ENCODE results near the gene GLRX5. TPM values are rescaled to one million over a fixed set of nuclear protein-coding genes. Genes with fewer than 3 reads are reported as not detected.

GLRX5 gene
- total RNA-seq, 1 experiment from 2014 or later, result 67.8 TPM

- Histone ChIP-seq H3K4me1 (no peaks in the 10 kb centered on the region; the same call in 1 of the 2 replicates), H3K4me3 (ENCODE audit: low read depth, low read length) (no peak overlapping the region), H3K9me3 (no peaks in the 10 kb centered on the region), H3K27me3 (replicated peaks; ENCODE audit: control insufficient read depth, insufficient read depth, low read length) (no peaks in the 10 kb centered on the region), H3K36me3 (ENCODE audit: control insufficient read depth, insufficient read depth, low read length) (no peaks in the 10 kb centered on the region; the same call in 1 of the 2 replicates)
- no TSS peak for BruUV-seq (replicated peaks)
- DNase-seq, result no peak
- no peak for TF ChIP-seq CTCF (IDR thresholded peaks at IDR 0.05; ENCODE audit: insufficient read depth in 1 of 2, low read depth in 1 of 2, low read length in 1 of 2, severe bottlenecking in 1 of 2, unreplicated experiment in 1 of 2)
- Mint-ChIP-seq H3K4me1 (ENCODE audit: low read depth, unreplicated experiment) (peaks cover 9% of the 10 kb centered on the region), H3K9me3 (ENCODE audit: unreplicated experiment) (peaks cover 13% of the 10 kb centered on the region), H3K27me3 (ENCODE audit: insufficient read depth, unreplicated experiment) (no peaks in the 10 kb centered on the region), H3K27ac (ENCODE audit: unreplicated experiment) (peak overlapping the region; percentile 42), H3K36me3 (ENCODE audit: insufficient read depth, unreplicated experiment) (no peaks in the 10 kb centered on the region), H3K4me3 (ENCODE audit: unreplicated experiment) (no peak overlapping the region)
- intact Hi-C loops (cut with micrococcal nuclease; ENCODE audit: unreplicated experiment), result no loop called here
- POLR2A ChIA-PET, result no interaction called here
- CTCF ChIA-PET, result interaction anchor here (1.0 kb wide), 1 partner anchor 105 kb away, joined by 3 read pairs; no protein-coding TSS in a partner anchor
Observed at GRCh38 chr14:95547272-95547625, 12.4 kb downstream of the GLRX5 start.

- peak overlapping the region; percentile 42 for H3K27ac Mint-ChIP-seq (ENCODE audit: unreplicated experiment)
- H3K27me3 Mint-ChIP-seq (ENCODE audit: insufficient read depth, unreplicated experiment), result no peaks in the 10 kb centered on the region
- BruUV-seq (replicated peaks), result no TSS peak
- DNase-seq, result no peak
- POLR2A ChIA-PET, result no interaction called here
- intact Hi-C loops (cut with micrococcal nuclease; ENCODE audit: unreplicated experiment), result no loop called here
- Histone ChIP-seq H3K4me1 (no peaks in the 10 kb centered on the region; the same call in 1 of the 2 replicates), H3K27me3 (replicated peaks; ENCODE audit: control insufficient read depth, insufficient read depth, low read length) (no peaks in the 10 kb centered on the region), H3K4me3 (ENCODE audit: low read depth, low read length) (no peak overlapping the region), H3K9me3 (no peaks in the 10 kb centered on the region), H3K36me3 (ENCODE audit: control insufficient read depth, insufficient read depth, low read length) (no peaks in the 10 kb centered on the region; the same call in 1 of the 2 replicates)
- CTCF ChIA-PET, result interaction anchor here (0.6 to 1.0 kb wide), 2 partner anchors 95 to 105 kb away, joined by 3 read pairs; no protein-coding TSS in a partner anchor
- TF ChIP-seq CTCF (IDR thresholded peaks at IDR 0.05; ENCODE audit: insufficient read depth in 1 of 2, low read depth in 1 of 2, low read length in 1 of 2, severe bottlenecking in 1 of 2, unreplicated experiment in 1 of 2), result no peak
- H3K9me3 Mint-ChIP-seq (ENCODE audit: unreplicated experiment), result peaks cover 13% of the 10 kb centered on the region
- no peaks in the 10 kb centered on the region for H3K36me3 Mint-ChIP-seq (ENCODE audit: insufficient read depth, unreplicated experiment)
- H3K4me1 Mint-ChIP-seq (ENCODE audit: low read depth, unreplicated experiment), result peaks cover 9% of the 10 kb centered on the region
- no peak overlapping the region for H3K4me3 Mint-ChIP-seq (ENCODE audit: unreplicated experiment)
Observed at GRCh38 chr14:95547626-95548327, 12.9 kb downstream of the GLRX5 start.

GRCh38 chr14:95548328-95548929 is 13.6 kb downstream of the GLRX5 start:
- Mint-ChIP-seq H3K4me3 (ENCODE audit: unreplicated experiment) (no peak overlapping the region), H3K27me3 (ENCODE audit: insufficient read depth, unreplicated experiment) (no peaks in the 10 kb centered on the region), H3K9me3 (ENCODE audit: unreplicated experiment) (peaks cover 13% of the 10 kb centered on the region), H3K27ac (ENCODE audit: unreplicated experiment) (no peak overlapping the region), H3K4me1 (ENCODE audit: low read depth, unreplicated experiment) (peaks cover 9% of the 10 kb centered on the region), H3K36me3 (ENCODE audit: insufficient read depth, unreplicated experiment) (no peaks in the 10 kb centered on the region)
- Histone ChIP-seq H3K4me3 (ENCODE audit: low read depth, low read length) (no peak overlapping the region), H3K9me3 (no peaks in the 10 kb centered on the region), H3K27me3 (replicated peaks; ENCODE audit: control insufficient read depth, insufficient read depth, low read length) (no peaks in the 10 kb centered on the region), H3K36me3 (ENCODE audit: control insufficient read depth, insufficient read depth, low read length) (no peaks in the 10 kb centered on the region; the same call in 1 of the 2 replicates), H3K4me1 (no peaks in the 10 kb centered on the region; the same call in 1 of the 2 replicates)
- TF ChIP-seq CTCF (IDR thresholded peaks at IDR 0.05; ENCODE audit: insufficient read depth in 1 of 2, low read depth in 1 of 2, low read length in 1 of 2, severe bottlenecking in 1 of 2, unreplicated experiment in 1 of 2), result no peak
- ChIA-PET POLR2A (no interaction called here), CTCF (interaction anchor here (0.6 kb wide), 1 partner anchor 96 kb away, joined by 3 read pairs; no protein-coding TSS in a partner anchor)
- BruUV-seq (replicated peaks), result no TSS peak
- intact Hi-C loops (cut with micrococcal nuclease; ENCODE audit: unreplicated experiment), result no loop called here
- no peak for DNase-seq
